ENCODE results near the gene GNA14. TPM values are rescaled to one million over a fixed set of nuclear protein-coding genes. Genes with fewer than 3 reads are reported as not detected.

Gene GNA14
- total RNA-seq, 1 experiment from 2014 or later, result 0.25 TPM

DNA sequence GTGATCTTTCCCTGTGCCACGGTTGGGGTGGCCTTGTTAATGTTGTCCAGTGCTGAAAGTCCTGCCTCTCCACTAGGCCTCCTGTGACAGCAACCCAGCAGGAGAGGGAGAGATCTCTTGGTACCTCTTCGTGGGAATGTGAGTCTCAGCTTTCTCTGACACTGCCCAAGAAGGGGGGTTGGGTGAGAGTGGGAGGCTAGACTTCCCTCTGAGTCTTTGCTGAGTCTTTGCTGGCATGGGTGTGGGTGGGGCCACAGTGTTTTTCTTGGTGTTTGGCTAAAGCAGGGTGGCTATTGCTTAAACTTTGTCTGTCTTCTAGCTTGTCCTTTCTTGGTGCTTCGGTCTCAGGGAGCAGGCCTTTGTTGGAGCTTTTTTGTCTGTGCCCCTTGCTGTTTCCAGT lies 145.6 kb downstream of the GNA14 start (continued):
- TF ChIP-seq SRF (IDR thresholded peaks at IDR 0.05; ENCODE audit: low read depth) (no peak), ZFX (IDR thresholded peaks at IDR 0.05) (no peak), POLR2A (IDR thresholded peaks at IDR 0.05; ENCODE audit: borderline replicate concordance, extremely low read depth, insufficient read depth, insufficient read length) (no peak), CEBPB (IDR thresholded peaks at IDR 0.05; ENCODE audit: low read depth) (no peak), YY1 (IDR thresholded peaks at IDR 0.05; ENCODE audit: extremely low read depth, insufficient replicate concordance, low read depth, low read length) (no peak), ELF1 (IDR thresholded peaks at IDR 0.05; ENCODE audit: borderline replicate concordance, low read depth) (no peak), CBX3 (IDR thresholded peaks at IDR 0.05; ENCODE audit: low read depth) (no peak), POLR2AphosphoS5 (IDR thresholded peaks at IDR 0.05; ENCODE audit: low read depth, low read length) (no peak), EGR1 (IDR thresholded peaks at IDR 0.05; ENCODE audit: low read depth) (no peak), EZH2 (IDR thresholded peaks at IDR 0.05) (no peak)
- TF ChIP-seq, protein P1, sequence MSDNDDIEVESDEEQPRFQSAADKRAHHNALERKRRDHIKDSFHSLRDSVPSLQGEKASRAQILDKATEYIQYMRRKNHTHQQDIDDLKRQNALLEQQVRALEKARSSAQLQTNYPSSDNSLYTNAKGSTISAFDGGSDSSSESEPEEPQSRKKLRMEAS (IDR thresholded peaks at IDR 0.05), result no peak

DNA sequence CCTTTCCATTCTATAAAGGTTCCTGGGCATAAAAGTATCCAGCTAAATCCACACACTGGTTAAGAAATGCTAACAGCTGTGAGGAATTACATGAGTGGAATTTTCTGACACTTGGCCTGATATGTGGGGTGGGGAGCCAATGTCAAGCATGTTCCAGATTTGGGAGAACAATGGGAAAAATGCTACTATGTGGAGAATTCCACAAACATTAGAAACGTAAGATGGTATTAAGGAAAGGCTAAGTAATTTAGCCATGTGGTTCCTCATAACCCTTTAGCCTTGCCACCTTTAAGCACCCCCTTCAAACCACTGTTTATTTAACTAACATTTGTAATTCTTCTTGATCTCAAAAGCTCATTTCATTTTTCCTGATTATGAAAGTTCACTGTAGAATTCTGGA lies 149.2 kb downstream of the GNA14 start:
- Histone ChIP-seq H3K27ac (ENCODE audit: low read depth, low read length) (no peak overlapping the region), H3K9ac (ENCODE audit: low read length) (no peak overlapping the region), H3K27me3 (ENCODE audit: insufficient read depth, low read length) (no peaks in the 10 kb centered on the region), H4K20me1 (ENCODE audit: insufficient read depth) (no peaks in the 10 kb centered on the region), H3K4me1 (ENCODE audit: control insufficient read depth in 1 of 2, insufficient read depth in 2 of 2, low read length in 2 of 2) (peaks cover 0 to 7% of the 10 kb centered on the region in 2 experiments; a peak in 3 of 4 replicates), H3K4me3 (replicated peaks in 1 of 2; ENCODE audit: low read depth in 1 of 2, low read length in 2 of 2) (no peak overlapping the region), H3K9me3 (ENCODE audit: control insufficient read depth in 1 of 2, insufficient read depth in 1 of 2, low read depth in 1 of 2, low read length in 2 of 2) (no peaks in the 10 kb centered on the region), H3K9me2 (ENCODE audit: insufficient read depth) (no peaks in the 10 kb centered on the region), H3K79me2 (ENCODE audit: insufficient read depth, low read length) (no peaks in the 10 kb centered on the region), H3K36me3 (ENCODE audit: control insufficient read depth in 1 of 2, insufficient read depth in 2 of 2, low read length in 2 of 2) (no peaks in the 10 kb centered on the region), H2AFZ (ENCODE audit: low read depth, low read length, poor library complexity, severe bottlenecking) (no peak overlapping the region), H3K4me2 (ENCODE audit: low read length) (no peak overlapping the region)
- ChIA-PET POLR2A (no interaction called here), CTCF (no interaction called here), RAD21 (ENCODE audit: low non-redundant PET in 1 of 2, low total read pairs in 2 of 2, uncharacterized antibody in 2 of 2, unreplicated experiment in 2 of 2) (no interaction called here)
- DNase-seq (ENCODE audit: low read depth, low spot score) (no peak), ATAC-seq (no peak)
- intact Hi-C loops (cut with micrococcal nuclease), result no loop called here
- BruUV-seq (replicated peaks), result no TSS peak
- TF ChIP-seq, protein P2, sequence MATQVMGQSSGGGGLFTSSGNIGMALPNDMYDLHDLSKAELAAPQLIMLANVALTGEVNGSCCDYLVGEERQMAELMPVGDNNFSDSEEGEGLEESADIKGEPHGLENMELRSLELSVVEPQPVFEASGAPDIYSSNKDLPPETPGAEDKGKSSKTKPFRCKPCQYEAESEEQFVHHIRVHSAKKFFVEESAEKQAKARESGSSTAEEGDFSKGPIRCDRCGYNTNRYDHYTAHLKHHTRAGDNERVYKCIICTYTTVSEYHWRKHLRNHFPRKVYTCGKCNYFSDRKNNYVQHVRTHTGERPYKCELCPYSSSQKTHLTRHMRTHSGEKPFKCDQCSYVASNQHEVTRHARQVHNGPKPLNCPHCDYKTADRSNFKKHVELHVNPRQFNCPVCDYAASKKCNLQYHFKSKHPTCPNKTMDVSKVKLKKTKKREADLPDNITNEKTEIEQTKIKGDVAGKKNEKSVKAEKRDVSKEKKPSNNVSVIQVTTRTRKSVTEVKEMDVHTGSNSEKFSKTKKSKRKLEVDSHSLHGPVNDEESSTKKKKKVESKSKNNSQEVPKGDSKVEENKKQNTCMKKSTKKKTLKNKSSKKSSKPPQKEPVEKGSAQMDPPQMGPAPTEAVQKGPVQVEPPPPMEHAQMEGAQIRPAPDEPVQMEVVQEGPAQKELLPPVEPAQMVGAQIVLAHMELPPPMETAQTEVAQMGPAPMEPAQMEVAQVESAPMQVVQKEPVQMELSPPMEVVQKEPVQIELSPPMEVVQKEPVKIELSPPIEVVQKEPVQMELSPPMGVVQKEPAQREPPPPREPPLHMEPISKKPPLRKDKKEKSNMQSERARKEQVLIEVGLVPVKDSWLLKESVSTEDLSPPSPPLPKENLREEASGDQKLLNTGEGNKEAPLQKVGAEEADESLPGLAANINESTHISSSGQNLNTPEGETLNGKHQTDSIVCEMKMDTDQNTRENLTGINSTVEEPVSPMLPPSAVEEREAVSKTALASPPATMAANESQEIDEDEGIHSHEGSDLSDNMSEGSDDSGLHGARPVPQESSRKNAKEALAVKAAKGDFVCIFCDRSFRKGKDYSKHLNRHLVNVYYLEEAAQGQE (IDR thresholded peaks at IDR 0.05; ENCODE audit: low read depth), result no peak
- no peak for TF ChIP-seq ZFX (IDR thresholded peaks at IDR 0.05)
- no peak for TF ChIP-seq TCF7L2 (IDR thresholded peaks at IDR 0.05; ENCODE audit: borderline replicate concordance, extremely low read depth, insufficient read depth, insufficient read length)
- TF ChIP-seq, protein P1 (IDR thresholded peaks at IDR 0.05), result no peak
- TF ChIP-seq RAD21 (IDR thresholded peaks at IDR 0.05; ENCODE audit: low read depth), result no peak
